ENCODE measurements around the gene ANGPTL2.

The ANGPTL2 gene

GRCh38 chr9:127058645-127059021, 63.8 kb downstream of the ANGPTL2 start:
- H3K4me3 ChIP-seq (ENCODE audit: severe bottlenecking), result no peak overlapping the region
- H3K27me3 ChIP-seq (ENCODE audit: insufficient read depth, poor library complexity, severe bottlenecking), result no peaks in the 10 kb centered on the region
- H3K9me3 ChIP-seq (ENCODE audit: severe bottlenecking), result no peaks in the 10 kb centered on the region
- no peak for TF ChIP-seq CTCF (IDR thresholded peaks at IDR 0.05; ENCODE audit: poor library complexity, severe bottlenecking)
- no peaks in the 10 kb centered on the region for H3K36me3 ChIP-seq (ENCODE audit: low read depth)
- no peak overlapping the region for H3K27ac ChIP-seq (ENCODE audit: poor library complexity, severe bottlenecking)
- no peaks in the 10 kb centered on the region for H3K4me1 ChIP-seq (ENCODE audit: insufficient read depth, poor library complexity, severe bottlenecking)
- DNase-seq (ENCODE audit: low spot score), result no peak
- ATAC-seq (ENCODE audit: low read depth), result no peak

DNA sequence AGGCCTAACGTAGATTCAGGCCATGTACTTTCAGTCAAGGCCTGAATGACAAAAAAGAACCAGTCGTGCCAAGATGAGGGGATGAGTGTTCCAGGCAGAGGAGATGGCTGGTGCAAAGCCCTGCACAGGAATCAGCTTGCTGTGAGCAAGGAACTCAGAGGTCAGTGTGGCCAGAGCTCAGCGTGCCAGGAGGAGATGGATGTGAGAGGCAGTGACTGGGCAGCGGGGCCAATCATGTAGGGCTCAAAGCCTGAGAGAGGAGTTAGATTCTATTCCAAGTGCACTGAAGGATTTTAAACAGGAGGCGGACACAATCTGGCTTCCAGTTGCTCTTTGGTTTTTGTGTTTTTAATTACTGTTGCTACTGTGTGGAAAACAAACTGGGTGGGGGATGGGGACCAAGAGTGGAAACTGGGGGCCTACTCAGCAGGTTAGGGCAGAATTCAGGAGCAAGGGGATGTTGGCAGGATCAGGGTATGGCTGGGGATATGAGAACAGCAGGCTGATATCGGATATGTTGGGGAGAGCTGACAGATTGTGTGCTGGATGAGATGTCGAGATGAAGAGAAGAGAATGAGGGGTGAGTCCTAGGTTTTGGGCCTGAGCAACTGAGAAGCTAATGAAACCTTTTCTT, 64.3 kb downstream of the ANGPTL2 start:
- Histone ChIP-seq H3K36me3 (ENCODE audit: low read depth) (no peaks in the 10 kb centered on the region), H3K9me3 (ENCODE audit: severe bottlenecking) (no peaks in the 10 kb centered on the region), H3K4me1 (ENCODE audit: insufficient read depth, poor library complexity, severe bottlenecking) (no peaks in the 10 kb centered on the region), H3K27me3 (ENCODE audit: insufficient read depth, poor library complexity, severe bottlenecking) (no peaks in the 10 kb centered on the region), H3K27ac (ENCODE audit: poor library complexity, severe bottlenecking) (no peak overlapping the region), H3K4me3 (ENCODE audit: severe bottlenecking) (no peak overlapping the region)
- DNase-seq (ENCODE audit: low spot score) (no peak), ATAC-seq (ENCODE audit: low read depth) (no peak)
- TF ChIP-seq CTCF (IDR thresholded peaks at IDR 0.05; ENCODE audit: poor library complexity, severe bottlenecking), result no peak

- DNase-seq (ENCODE audit: low spot score), result no peak
- TF ChIP-seq CTCF (IDR thresholded peaks at IDR 0.05; ENCODE audit: poor library complexity, severe bottlenecking), result no peak
Observed at GRCh38 chr9:127056446-127056845, 66.0 kb downstream of the ANGPTL2 start.

DNA sequence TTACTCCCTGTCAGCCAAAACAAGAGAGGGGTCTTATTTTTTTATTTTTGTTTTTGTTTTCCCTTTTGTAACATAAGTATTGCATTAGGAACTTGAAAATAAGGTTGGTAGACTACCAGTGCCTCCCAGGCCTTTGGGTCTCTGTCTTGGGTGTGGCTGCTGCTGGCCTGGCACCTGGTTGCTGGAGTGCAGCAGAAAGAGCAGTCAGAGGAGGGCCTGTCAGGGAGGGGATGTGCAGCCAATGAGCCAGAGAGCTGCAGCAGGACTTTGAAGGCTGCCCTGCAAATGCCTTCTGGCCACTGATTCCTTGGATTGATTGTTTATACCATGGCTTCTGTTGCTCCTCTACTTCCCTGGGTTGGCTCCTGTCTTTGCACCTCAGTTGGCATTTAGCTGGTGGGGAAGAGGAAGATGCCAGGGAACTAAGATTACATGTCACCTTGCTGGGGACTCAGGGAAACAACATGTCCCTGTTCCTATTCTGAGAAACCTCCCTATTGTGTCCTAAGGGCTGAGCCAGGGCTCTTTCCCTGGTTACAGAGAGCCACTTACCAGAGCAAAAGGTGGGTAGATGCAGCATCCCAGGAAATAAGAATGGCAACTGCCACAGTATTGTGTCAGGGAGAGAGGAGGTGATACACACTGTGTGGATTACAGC, 66.6 kb downstream of the ANGPTL2 start:
- Histone ChIP-seq H3K4me1 (ENCODE audit: insufficient read depth, poor library complexity, severe bottlenecking) (no peaks in the 10 kb centered on the region), H3K36me3 (ENCODE audit: low read depth) (no peaks in the 10 kb centered on the region), H3K4me3 (ENCODE audit: severe bottlenecking) (no peak overlapping the region), H3K9me3 (ENCODE audit: severe bottlenecking) (no peaks in the 10 kb centered on the region), H3K27me3 (ENCODE audit: insufficient read depth, poor library complexity, severe bottlenecking) (no peaks in the 10 kb centered on the region), H3K27ac (ENCODE audit: poor library complexity, severe bottlenecking) (no peak overlapping the region)
- DNase-seq (ENCODE audit: low spot score), result no peak
- no peak for ATAC-seq (ENCODE audit: low read depth)
- TF ChIP-seq CTCF (IDR thresholded peaks at IDR 0.05; ENCODE audit: poor library complexity, severe bottlenecking), result no peak

More at GRCh38 chr9:127056446-127056845, 66.0 kb downstream of the ANGPTL2 start:
- Histone ChIP-seq H3K27ac (ENCODE audit: poor library complexity, severe bottlenecking) (no peak overlapping the region), H3K4me3 (ENCODE audit: severe bottlenecking) (no peak overlapping the region), H3K27me3 (ENCODE audit: insufficient read depth, poor library complexity, severe bottlenecking) (no peaks in the 10 kb centered on the region), H3K4me1 (ENCODE audit: insufficient read depth, poor library complexity, severe bottlenecking) (no peaks in the 10 kb centered on the region), H3K36me3 (ENCODE audit: low read depth) (no peaks in the 10 kb centered on the region), H3K9me3 (ENCODE audit: severe bottlenecking) (no peaks in the 10 kb centered on the region)
- ATAC-seq (ENCODE audit: low read depth), result no peak

DNA sequence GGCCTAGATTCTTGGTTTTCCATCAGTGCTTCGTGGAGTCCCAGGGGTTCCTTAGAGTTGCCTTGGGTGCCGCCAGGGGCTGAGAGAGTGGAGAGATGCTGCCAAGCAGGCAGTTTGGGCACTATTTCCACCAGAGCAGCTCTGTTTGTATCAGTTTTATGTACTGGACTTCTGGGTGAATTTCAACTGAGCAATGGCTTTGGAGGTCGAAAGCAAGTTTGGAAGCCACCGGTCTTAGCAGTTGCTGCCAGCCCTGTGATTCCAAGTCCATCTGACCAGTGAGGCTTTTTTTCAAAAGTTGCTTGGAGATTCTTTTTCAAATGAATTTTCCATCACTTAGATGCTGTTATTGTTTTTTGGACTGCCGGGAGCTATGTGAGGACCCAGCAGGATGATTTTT, 68.5 kb downstream of the ANGPTL2 start:
- peaks cover 9% of the 10 kb centered on the region for H3K4me1 ChIP-seq (ENCODE audit: insufficient read depth, poor library complexity, severe bottlenecking)
- no peaks in the 10 kb centered on the region for H3K27me3 ChIP-seq (ENCODE audit: insufficient read depth, poor library complexity, severe bottlenecking)
- no peak overlapping the region for H3K27ac ChIP-seq (ENCODE audit: poor library complexity, severe bottlenecking)
- no peaks in the 10 kb centered on the region for H3K9me3 ChIP-seq (ENCODE audit: severe bottlenecking)
- TF ChIP-seq CTCF (IDR thresholded peaks at IDR 0.05; ENCODE audit: poor library complexity, severe bottlenecking), result no peak
- ATAC-seq (ENCODE audit: low read depth) (no peak), DNase-seq (ENCODE audit: low spot score) (no peak)
- no peak overlapping the region for H3K4me3 ChIP-seq (ENCODE audit: severe bottlenecking)
- no peaks in the 10 kb centered on the region for H3K36me3 ChIP-seq (ENCODE audit: low read depth)
